Activated CD8-positive, alpha-beta memory T cell treated with anti-CD3 and anti-CD28 coated beads, Interleukin-2, amount 50 U/mL, for 1 hour (primary cell): ENCODE data around the gene TRAFD1.
"Not testable (repeated sequence)": the region's sequence is repeated elsewhere in the genome, so short reads cannot be mapped to it uniquely, and the experiment has no call there.

Experiments
- DNase-seq: peaks from one replicate; pipeline ENCODE4 v3.0.0-alpha.2; 2020; ENCODE audit errors: extremely low read depth

The TRAFD1 gene

DNA sequence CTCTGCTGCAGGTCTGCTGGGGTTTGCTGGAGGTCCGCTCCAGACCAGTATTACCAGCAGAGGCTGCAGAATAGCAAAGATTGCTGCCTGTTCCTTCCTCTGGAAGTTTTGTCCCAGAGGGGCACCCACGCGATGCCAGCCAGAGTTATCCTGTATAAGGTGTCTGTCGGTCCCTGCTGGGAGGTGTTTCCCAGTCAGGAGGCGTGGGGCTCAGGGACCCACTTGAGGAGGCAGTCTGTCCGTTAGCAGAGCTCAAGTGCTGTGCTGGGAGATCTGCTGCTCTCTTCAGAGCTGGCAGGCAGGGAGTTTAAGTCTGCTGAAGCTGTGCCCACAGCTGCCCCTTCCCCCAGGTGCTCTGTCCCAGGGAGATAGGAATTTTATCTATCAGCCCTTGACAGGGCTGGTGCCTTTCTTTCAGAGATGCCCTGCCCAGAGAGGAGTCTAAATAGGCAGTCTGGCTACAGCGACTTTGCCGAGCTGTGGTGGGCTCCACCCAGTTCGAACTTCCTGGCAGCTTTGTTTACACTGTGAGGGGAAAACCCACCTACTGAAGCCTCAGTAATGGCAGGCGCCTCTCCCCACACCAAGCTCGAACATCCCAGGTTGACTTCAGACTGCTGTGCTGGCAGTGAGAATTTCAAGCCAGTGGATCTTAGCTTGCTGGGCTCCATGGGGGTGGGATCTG is 33.2 kb downstream of the TRAFD1 start:
- not testable (repeated sequence) for DNase-seq

GRCh38 chr12:112159146-112159541 is 33.8 kb downstream of the TRAFD1 start:
- no peak for DNase-seq

GRCh38 chr12:112160611-112161010 is 35.3 kb downstream of the TRAFD1 start:
- DNase-seq, result no peak

DNA sequence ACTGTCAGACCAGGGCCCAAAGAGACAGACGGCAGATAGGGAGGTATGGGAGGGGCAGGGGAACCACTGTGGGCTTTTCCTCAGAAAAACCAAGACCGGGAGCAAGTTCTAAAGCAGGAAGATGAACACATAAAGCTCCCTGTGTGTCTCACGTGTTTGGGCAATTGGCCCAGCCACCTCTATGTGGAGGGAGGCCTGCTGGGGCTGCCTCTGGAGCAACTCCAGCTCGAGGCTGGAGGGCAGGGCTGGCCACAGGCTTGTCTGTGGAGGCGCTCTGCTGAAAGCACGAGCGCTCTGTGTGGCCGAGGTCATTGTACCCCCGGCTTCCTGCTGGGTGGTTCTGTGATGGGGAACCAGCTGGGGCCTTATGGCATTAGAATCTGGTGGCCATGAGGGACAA is 36.4 kb downstream of the TRAFD1 start:
- DNase-seq, result no peak

DNA sequence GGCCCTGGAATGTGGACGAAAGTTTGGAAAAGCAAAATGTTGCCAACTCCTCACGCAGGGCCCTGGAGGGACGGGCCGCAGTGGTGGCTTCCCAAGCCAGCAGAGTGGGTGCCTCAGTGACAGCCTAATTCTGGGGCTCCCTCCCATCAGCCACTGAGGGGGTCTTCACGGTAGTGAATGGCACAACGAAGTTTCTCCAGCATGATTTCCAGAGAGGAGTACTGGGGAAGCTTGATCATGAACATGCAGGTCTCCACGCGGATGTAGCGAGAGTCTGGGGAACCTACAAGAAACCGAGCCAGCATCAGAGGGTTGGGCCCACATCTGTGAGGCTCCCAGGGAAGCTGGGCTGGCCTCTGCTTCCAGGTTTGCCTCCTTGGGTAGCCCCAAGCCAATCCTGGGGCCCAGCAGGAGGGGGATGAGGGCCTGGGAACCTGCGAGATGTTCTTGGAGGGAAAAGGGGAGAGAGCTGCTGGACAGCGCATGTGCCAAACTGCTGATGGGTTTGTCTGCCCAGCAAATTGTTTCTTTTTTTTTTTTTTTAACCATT is 37.0 kb downstream of the TRAFD1 start:
- DNase-seq, result no peak

DNA sequence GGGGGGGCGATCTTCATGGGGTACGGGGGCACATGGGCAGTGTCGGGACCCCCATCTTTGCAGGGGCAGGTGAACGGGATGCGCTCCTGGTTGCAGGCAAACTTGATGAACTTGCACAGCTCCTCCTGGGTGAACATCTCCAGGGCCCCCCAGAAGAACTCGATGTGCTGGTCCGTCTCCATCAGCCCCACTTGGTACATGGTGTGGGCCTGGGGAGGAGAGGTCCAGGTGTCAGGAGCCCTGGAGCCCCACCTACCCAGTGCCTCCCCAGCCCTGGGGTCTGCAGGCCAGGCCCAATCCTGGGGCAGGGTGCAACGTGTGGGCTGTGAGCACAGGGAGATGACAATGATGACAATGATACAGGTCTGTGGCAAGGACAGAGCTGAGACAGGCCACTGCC is 37.7 kb downstream of the TRAFD1 start:
- no peak for DNase-seq

DNA sequence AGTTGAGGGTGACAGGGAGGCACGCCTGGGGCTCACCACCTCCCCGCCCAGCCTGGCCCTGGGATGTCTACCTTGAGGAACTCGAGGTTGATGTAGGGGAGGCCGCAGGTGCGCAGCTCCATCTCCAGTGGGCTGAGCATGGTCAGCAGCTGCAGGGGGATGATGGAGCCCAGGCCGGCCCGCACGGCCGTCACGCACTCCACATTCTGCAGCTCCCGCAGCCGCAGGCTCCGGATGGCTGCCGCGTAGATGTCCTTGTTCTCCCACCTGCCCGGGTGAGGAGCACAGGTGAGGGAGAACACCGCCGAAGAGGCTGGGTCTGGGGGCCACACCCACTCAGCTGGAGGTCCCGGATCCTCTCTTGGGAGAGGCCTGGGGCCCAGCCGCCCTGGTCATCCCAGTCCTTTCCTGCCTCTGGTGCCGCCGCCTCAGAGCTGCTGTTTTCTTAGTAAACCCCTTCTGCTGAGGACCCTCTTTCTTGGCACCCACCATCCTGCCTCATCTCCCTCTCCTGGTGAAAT is 38.2 kb downstream of the TRAFD1 start:
- DNase-seq, result no peak

GRCh38 chr12:112164011-112164660 is 38.8 kb downstream of the TRAFD1 start:
- DNase-seq, result no peak

DNA sequence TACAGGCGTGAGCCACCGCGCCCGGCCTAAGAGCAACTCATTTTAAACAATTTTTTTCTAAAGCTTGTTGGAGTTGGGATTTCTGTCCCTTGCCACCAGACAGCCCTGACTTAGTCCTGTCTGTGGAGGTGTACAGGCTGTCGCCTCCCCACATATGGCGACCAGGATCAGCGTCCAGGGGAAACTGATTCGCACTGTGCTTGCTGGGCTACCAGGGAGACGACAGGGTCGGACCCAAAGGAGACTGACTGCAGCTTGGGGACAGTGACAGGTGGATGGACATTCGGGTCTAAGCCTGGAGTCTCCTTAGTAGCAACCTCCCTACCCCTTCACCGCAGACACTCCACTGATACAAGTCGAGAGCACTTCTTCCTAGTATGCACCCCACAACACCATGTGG is 40.3 kb downstream of the TRAFD1 start:
- DNase-seq, result no peak

DNA sequence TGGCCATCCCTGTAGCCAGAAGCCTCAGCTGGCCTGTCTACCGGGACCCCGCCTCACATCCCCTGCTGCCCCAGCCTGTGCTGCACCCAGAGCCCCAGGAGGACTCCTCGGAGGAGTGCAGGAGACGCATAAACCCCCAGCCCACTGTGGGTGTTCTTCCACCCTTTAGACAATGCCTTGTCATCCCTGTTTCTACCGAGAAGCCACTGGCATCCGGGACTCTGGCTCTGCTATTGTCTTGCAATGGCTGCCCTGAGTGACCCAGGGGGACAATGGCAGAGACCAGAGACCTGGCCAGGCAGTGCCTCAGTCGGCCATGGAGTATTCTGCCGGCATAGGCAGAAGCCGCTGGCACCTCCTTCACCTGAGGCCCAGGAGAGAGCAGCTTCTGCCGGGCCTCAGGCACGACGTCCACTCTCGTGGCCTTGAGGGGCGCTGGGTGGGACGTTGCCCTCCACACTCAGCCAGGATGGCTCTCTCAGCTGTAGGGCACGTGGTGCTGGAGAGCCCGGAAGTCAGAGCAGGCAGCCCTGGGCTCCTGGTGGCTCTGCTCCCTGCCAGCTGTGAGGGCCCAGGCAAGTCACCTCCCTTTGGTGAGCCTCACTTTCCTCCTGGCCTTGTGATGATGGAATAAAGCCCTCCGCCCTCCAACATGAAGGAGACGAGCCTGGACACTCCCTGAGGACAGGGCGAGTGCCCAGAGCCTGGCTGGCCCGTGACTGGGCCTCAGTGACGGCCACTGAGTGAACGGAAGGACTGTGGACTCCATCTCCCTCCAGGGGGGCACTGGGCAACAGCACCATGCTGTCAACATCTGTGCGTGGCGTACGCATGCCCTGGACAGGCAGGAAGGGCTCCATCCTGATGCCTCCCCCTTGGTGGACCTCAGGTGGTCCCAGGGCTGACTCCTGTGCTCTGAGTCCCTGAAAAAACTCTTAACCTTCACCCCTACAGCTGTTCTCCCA is 41.0 kb downstream of the TRAFD1 start:
- no peak for DNase-seq

- no peak for DNase-seq
Observed at GRCh38 chr12:112167031-112167461, 41.7 kb downstream of the TRAFD1 start.

- DNase-seq, result no peak
Observed at GRCh38 chr12:112167718-112168525, 42.6 kb downstream of the TRAFD1 start.

- no peak for DNase-seq
Observed at GRCh38 chr12:112168561-112168971, 43.2 kb downstream of the TRAFD1 start.

DNA sequence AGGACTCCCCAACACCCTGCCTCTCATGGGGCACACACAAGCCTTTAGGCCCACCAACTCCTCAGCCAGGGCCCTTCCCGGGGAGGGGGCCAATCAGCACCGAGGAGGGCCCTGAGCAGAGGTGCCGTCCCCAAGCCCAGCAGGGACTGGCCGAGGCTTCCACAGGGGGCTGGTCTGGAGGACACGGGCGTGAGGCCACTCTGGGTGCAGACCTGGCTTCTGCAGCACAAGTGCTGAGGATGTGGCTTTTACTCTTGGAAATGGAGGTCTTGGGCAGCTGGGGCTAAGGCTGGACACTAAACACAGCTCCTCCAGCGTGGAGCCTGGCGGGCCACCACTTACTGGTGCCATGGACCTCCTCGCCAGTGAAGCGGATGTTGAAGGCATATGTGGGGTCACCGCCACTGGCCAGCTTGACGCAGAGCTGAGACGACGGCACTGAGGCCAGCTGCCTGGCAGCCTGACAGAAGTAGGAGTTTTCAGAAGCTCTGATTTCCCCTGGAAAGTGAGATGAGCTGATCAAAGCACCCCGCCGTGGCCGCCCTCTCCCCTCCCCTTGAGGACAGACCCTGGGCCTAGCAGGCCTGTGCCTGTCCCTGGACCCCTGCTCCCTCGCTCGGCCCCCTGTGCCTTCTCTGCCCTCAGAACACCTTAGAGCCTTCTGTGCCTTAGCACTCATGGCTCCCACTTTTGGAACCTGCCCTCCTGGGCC is 44.0 kb downstream of the TRAFD1 start:
- no peak for DNase-seq

DNA sequence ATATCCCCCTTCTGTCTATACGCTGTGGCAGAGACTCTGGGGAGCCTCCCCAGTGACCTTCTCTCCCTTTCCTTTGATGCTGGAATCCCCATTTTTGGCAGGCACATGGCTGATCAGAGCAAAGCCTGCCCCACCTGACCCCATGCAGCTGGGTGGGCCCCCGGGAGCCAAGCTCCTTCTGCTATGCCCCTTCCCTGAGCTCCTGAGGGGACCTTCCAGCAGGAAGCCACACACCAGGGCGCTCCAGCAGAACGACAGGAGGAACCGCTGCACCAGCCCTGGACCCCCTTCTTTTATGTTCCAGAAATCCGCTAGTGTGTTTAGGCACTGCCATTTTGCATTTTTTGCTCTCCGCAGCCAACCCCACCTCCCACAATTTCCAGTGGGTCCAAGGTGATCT is 44.6 kb downstream of the TRAFD1 start:
- no peak for DNase-seq

GRCh38 chr12:112170376-112170775 is 45.0 kb downstream of the TRAFD1 start:
- no peak for DNase-seq

GRCh38 chr12:112170971-112171596 is 45.7 kb downstream of the TRAFD1 start:
- DNase-seq, result no peak

- no peak for DNase-seq
Observed at GRCh38 chr12:112172556-112173324, 47.4 kb downstream of the TRAFD1 start.
